Measurements from ENCODE around the gene UBE2U. TPM values are rescaled to one million over a fixed set of nuclear protein-coding genes. Genes with fewer than 3 reads are reported as not detected.

Gene UBE2U
- total and polyA plus RNA-seq, 2 experiments from 2014 or later: not detected

DNA sequence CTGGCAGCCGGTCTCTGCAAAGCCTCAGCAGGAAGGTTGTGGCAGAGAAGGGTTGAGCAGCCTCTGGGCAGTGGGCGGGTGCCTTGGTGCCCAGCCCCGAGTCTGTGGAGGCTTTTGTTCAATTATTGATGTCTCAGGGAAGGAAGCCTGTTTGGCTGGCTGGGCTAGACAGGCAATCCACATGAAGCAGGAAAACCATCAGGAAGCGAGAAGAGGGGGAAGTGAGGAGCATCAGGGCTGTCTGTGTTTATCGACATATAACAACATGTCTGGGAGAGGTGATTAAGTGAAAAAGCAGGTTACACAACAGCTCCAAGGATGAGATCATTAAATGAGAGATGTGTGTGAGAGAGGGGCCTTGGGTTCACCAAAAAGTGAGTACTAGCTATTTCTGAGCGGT, 105.4 kb downstream of the UBE2U start:
- Histone ChIP-seq H3K27me3 (ENCODE audit: insufficient read depth) (no peaks in the 10 kb centered on the region), H3K4me1 (ENCODE audit: insufficient read depth) (peaks cover 11% of the 10 kb centered on the region), H3K9me2 (ENCODE audit: insufficient read depth) (peaks cover 7% of the 10 kb centered on the region), H3K79me2 (replicated peaks; ENCODE audit: insufficient read depth) (no peaks in the 10 kb centered on the region), H3K36me3 (ENCODE audit: insufficient read depth) (no peaks in the 10 kb centered on the region), H4K20me1 (replicated peaks; ENCODE audit: insufficient read depth) (no peaks in the 10 kb centered on the region), H3F3A (replicated peaks; ENCODE audit: low read depth) (no peaks in the 10 kb centered on the region), H3K4me3 (no peak overlapping the region), H2AFZ (no peak overlapping the region), H3K4me2 (no peak overlapping the region), H3K27ac (ENCODE audit: low read depth) (no peak overlapping the region)
- no peak overlapping the region for H3K27ac Mint-ChIP-seq
- no peak for ATAC-seq
- DNase-seq (ENCODE audit: low spot score): no peak
- no peak for TF ChIP-seq CREB1 (CRISPR knock-in tag; IDR thresholded peaks at IDR 0.05; ENCODE audit: low read depth)
- TF ChIP-seq EZH2phosphoT487 (IDR thresholded peaks at IDR 0.05; ENCODE audit: unreplicated experiment): no peak
- no peak for TF ChIP-seq POLR2AphosphoS5 (IDR thresholded peaks at IDR 0.05; ENCODE audit: low read depth)
- TF ChIP-seq REST (IDR thresholded peaks at IDR 0.05; ENCODE audit: unreplicated experiment): no peak
- no peak for TF ChIP-seq STAT1 (IDR thresholded peaks at IDR 0.05; ENCODE audit: unreplicated experiment)
- TF ChIP-seq ZNF331 (CRISPR knock-in tag; IDR thresholded peaks at IDR 0.05; ENCODE audit: low read depth): no peak
- no peak for TF ChIP-seq ZNF462 (CRISPR knock-in tag; IDR thresholded peaks at IDR 0.05)
- no peak for TF ChIP-seq CTCF (conservative IDR thresholded peaks at IDR 0.05; ENCODE audit: low read depth in 2 of 2)
- no peak for TF ChIP-seq ZNF114 (CRISPR knock-in tag; IDR thresholded peaks at IDR 0.05)
- TF ChIP-seq, protein P1, sequence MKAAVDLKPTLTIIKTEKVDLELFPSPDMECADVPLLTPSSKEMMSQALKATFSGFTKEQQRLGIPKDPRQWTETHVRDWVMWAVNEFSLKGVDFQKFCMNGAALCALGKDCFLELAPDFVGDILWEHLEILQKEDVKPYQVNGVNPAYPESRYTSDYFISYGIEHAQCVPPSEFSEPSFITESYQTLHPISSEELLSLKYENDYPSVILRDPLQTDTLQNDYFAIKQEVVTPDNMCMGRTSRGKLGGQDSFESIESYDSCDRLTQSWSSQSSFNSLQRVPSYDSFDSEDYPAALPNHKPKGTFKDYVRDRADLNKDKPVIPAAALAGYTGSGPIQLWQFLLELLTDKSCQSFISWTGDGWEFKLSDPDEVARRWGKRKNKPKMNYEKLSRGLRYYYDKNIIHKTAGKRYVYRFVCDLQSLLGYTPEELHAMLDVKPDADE (IDR thresholded peaks at IDR 0.05): no peak
- TF ChIP-seq JUNB (IDR thresholded peaks at IDR 0.05; ENCODE audit: unreplicated experiment): no peak
- no peak for TF ChIP-seq EZH2 (IDR thresholded peaks at IDR 0.05; ENCODE audit: low read depth, unreplicated experiment)
- TF ChIP-seq NANOG (IDR thresholded peaks at IDR 0.05; ENCODE audit: borderline replicate concordance): no peak
- peaks cover 2% of the 10 kb centered on the region for H3K27me3 Mint-ChIP-seq (ENCODE audit: insufficient read depth, low read depth, poor library complexity)
- no peak overlapping the region for H3K4me3 Mint-ChIP-seq
- H3K4me1 Mint-ChIP-seq: peaks cover 17% of the 10 kb centered on the region; the same call in 2 of the 3 replicates
- no peaks in the 10 kb centered on the region for H3K9me3 Mint-ChIP-seq
- H3K36me3 Mint-ChIP-seq (ENCODE audit: low read depth): no peaks in the 10 kb centered on the region

Data from GM23338 (cell line).